RCC 7860 (cell line): Measurements from ENCODE around the gene KIF2C.
A peak's percentile ranks its signal among the peaks of the same experiment; 100 is the strongest.

ENCODE experiments used
- DNase-seq: peaks from one replicate; pipeline ENCODE4 v3.0.0-alpha.2; 2015; ENCODE audit warnings: low spot score
- FAIRE-seq: peaks from 2 replicates; lab custom pipeline; 2012; peaks lifted over from hg19 to GRCh38; lab: Jason Lieb, UNC

Gene KIF2C

GRCh38 chr1:44775078-44775929 is 35.7 kb downstream of the KIF2C start, which contains the start of gene RPS8:
RPS8 (plus strand) TSS chr1:44775540; CDS start chr1:44775597, 57 bp downstream.
- FAIRE-seq (no peak), DNase-seq (peak; percentile 85)

- peak; percentile 33 for DNase-seq
- no peak for FAIRE-seq
Measured at GRCh38 chr1:44775930-44776729, 36.5 kb downstream of the KIF2C start.

GRCh38 chr1:44776730-44777068 is 37.1 kb downstream of the KIF2C start:
- no peak for DNase-seq
- FAIRE-seq: no peak

GRCh38 chr1:44777547-44777946 is 37.9 kb downstream of the KIF2C start:
- DNase-seq (no peak), FAIRE-seq (no peak)

- no peak for DNase-seq
Measured at GRCh38 chr1:44777969-44778635, 38.5 kb downstream of the KIF2C start.

GRCh38 chr1:44778705-44779576 is 39.3 kb downstream of the KIF2C start:
- DNase-seq: no peak
- FAIRE-seq: no peak

More at GRCh38 chr1:44777969-44778635, 38.5 kb downstream of the KIF2C start:
- FAIRE-seq: no peak

- DNase-seq (no peak), FAIRE-seq (no peak)
Measured at GRCh38 chr1:44780583-44781121, 41.0 kb downstream of the KIF2C start.

- no peak for FAIRE-seq
- DNase-seq: no peak
Measured at GRCh38 chr1:44783697-44784093, 44.1 kb downstream of the KIF2C start.

GRCh38 chr1:44784094-44785028 is 44.7 kb downstream of the KIF2C start:
- no peak for FAIRE-seq
- DNase-seq: no peak

GRCh38 chr1:44785029-44785380 is 45.4 kb downstream of the KIF2C start:
- DNase-seq (no peak), FAIRE-seq (no peak)

GRCh38 chr1:44785501-44786137 is 46.0 kb downstream of the KIF2C start:
- FAIRE-seq (no peak), DNase-seq (no peak)

GRCh38 chr1:44786138-44786840 is 46.7 kb downstream of the KIF2C start:
- DNase-seq (no peak), FAIRE-seq (no peak)

GRCh38 chr1:44786841-44787426 is 47.3 kb downstream of the KIF2C start:
- FAIRE-seq: no peak

GRCh38 chr1:44787506-44787905 is 47.9 kb downstream of the KIF2C start:
- no peak for FAIRE-seq
- DNase-seq: no peak

More at GRCh38 chr1:44786841-44787426, 47.3 kb downstream of the KIF2C start:
- DNase-seq: no peak

- no peak for DNase-seq
- FAIRE-seq: no peak
Measured at GRCh38 chr1:44788120-44788860, 48.7 kb downstream of the KIF2C start, which contains the start of gene BEST4. BEST4 (minus strand) TSS chr1:44788170; CDS start chr1:44787705, 465 bp downstream.

- no peak for FAIRE-seq
- no peak for DNase-seq
Measured at GRCh38 chr1:44790968-44791801, 51.5 kb downstream of the KIF2C start.
